Stimulated activated CD8-positive, alpha-beta memory T cell treated with anti-CD3 and anti-CD28 coated beads, Interleukin-7, amount 100 ng/mL, for 24 hours (primary cell): Measurements from ENCODE around the gene ACTA2.
A peak's percentile ranks its signal among the peaks of the same experiment; 100 is the strongest.

Experiments used
- DNase-seq: peaks from one replicate; pipeline ENCODE4 v3.0.0-alpha.2; 2020; ENCODE audit warnings: low read depth

The ACTA2 gene

DNA sequence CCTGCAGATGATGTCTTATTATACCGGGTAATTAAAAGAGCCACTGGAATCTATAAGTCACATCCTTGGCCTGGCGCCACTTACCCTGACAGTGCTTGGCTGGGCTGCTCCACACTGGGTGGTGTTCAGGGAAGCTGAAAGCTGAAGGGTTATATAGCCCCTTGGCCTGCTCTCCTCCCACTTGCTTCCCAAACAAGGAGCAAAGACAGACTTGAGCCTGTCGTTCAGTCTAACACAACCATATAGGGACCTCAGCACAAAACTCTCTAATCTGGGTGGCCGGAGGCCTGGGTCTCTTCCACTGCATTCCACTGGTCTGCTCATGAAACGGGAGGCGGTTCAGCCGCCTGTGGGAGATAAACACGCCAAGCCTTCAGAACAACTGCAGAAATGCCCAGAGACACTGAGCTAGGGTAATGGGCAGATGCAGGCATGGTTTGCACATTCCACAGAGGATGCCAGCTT is at the start of gene ACTA2:
Gene ACTA2, minus strand, starts transcription at position 127 of the 465 bp plus-strand sequence. CDS start 3,843 bp downstream, outside the sequence.
- no peak for DNase-seq

DNA sequence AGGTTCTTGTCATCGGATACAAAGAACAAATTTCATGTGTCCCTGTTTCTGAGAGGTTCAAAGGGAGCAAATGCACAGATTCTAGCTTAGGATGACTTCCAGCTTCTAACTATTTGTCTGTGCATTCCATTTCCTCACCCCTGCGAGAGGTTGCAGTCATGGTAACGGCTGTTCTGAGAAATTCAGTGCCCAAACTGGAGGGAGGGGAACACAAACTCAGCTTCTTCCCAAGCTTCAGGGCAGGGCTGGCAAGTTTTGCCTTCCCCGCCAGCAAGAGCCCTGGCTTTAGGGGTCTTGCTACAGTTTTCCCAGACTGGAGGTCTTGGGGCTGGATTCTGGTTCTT is 49.1 kb upstream of the ACTA2 start:
- no peak for DNase-seq

DNA sequence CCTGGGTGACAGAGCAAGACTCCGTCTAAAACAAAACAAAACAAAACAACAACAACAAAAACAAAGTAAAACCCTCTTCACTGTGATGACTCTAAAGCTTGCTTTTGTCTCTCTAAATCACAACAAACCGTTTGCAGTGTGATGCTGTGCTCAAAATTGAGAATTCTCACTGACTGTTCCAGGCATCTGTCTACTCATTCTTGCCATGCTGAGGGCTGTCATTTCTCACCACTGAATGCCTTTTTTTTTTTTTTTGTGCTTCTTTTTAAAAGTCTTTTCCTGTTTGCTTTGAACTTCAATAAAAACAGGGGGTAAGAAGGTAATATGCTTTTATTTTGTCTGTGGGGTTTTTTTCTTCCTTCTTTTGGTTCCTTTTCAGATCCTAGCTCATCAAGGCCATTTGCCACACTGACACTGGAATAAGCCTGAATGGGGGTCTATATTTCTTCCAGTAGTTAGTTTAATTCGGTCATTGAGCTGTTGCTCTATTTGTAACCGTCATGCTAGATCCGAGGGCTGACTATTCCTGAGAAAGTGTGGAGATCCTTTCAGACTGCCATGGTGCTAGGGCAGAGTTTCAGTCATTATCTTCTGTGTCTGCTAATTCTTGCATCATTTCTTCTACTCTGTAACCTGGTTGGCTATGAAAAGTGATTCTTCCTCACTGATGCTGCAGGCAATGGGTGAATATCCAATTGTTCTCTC is 48.6 kb upstream of the ACTA2 start:
- DNase-seq = no peak

GRCh38 chr10:88999625-89000024 is 47.1 kb upstream of the ACTA2 start:
- DNase-seq = no peak

GRCh38 chr10:88996927-88997326 is 44.4 kb upstream of the ACTA2 start:
- no peak for DNase-seq

- DNase-seq = no peak
These were observed 42.7 kb upstream of the ACTA2 start for GRCh38 chr10:88995156-88995876.

GRCh38 chr10:88994019-88994418 is 41.4 kb upstream of the ACTA2 start:
- no peak for DNase-seq

GRCh38 chr10:88992921-88993524 is 40.5 kb upstream of the ACTA2 start:
- DNase-seq = no peak

GRCh38 chr10:88991899-88992320 is 39.3 kb upstream of the ACTA2 start:
- DNase-seq = no peak

DNA sequence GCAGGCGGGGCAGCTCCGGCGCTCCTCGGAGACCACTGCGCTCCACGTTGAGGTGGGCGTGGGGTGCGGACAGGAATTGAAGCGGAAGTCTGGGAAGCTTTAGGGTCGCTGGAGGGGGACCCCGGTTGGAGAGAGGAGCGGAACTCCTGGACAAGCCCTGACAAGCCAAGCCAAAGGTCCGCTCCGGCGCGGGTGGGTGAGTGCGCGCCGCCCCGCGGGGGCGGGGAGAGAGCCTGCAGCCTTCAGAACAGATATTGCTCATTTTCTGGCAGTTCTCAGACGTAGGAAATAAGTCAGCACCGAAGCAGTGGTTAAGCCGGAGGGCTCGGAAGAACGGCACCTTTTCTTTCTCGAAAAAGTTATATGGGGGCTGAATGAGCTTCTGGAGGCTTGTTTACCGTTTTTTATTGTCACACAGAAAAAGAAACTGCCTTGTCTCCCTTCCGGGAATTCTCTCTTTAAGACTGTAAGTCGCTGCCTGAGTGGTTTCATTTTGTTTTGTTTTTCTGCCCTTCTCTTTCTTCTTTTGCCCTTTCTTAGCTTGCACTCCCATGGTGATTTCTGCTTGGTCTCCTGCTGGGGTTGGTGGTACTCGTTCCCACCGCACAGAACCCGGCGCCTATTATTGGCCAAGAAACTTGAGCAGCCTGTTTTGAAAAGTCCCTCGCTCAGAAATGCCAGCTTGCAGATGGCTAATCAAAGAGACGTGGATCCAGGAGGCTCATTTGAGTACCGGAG is 38.8 kb upstream of the ACTA2 start:
- DNase-seq = no peak

- peak; percentile 40 for DNase-seq
These were observed 38.0 kb upstream of the ACTA2 start, which contains the start of gene FAS for GRCh38 chr10:88990384-88991160. Gene FAS, plus strand, starts transcription at chr10:88990798. Its CDS starts 79 bp downstream, at chr10:88990877.

DNA sequence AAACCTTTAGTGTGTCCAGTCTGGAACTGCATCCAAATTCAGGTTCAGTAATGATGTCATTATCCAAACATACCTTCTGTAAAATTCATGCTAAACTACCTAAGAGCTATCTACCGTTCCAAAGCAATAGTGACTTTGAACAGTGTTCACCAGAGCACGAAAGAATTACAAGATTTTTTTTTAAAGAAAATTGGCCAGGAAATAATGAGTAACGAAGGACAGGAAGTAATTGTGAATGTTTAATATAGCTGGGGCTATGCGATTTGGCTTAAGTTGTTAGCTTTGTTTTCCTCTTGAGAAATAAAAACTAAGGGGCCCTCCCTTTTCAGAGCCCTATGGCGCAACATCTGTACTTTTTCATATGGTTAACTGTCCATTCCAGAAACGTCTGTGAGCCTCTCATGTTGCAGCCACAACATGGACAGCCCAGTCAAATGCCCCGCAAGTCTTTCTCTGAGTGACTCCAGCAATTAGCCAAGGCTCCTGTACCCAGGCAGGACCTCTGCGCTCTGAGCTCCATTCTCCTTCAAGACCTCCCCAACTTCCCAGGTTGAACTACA is 37.3 kb upstream of the ACTA2 start:
- DNase-seq = no peak

GRCh38 chr10:88989423-88989822 is 36.9 kb upstream of the ACTA2 start:
- DNase-seq = no peak

- no peak for DNase-seq
These were observed 35.3 kb upstream of the ACTA2 start for GRCh38 chr10:88987840-88988239.

- no peak for DNase-seq
These were observed 34.7 kb upstream of the ACTA2 start for GRCh38 chr10:88987243-88987725.

DNA sequence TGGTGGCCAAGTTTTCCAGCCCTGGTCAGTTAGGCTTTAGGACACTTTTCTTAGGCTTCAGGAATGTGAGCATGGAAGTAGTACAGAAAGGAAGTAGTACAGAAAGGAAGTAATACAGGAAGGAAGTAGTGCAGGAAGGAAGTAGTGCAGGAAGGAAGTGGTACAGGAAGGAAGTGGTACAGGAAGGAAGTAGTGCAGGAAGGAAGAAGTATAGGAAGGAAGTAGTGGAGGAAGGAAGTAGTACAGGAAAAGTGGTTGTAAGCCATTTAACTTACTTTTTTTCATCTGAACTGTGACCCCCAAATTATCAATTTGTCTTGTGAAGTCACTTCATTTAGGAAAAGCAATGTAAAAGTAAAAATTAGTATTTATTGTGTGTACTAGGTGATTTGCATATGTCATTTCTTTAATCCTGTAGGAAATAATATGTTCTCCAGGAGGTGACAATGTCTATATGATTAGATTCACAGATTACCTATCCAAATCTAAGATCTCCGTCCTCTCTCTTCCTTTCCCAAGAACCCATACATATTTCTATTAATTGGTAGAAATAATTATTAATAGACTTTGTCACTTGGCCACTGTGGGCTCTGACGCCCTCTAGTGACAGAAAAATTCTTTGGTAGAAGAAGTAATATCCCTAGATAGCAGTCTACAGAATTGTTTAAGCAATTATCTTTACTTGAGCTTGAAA is 34.1 kb upstream of the ACTA2 start:
- no peak for DNase-seq

- DNase-seq = no peak
These were observed 32.0 kb upstream of the ACTA2 start for GRCh38 chr10:88984525-88984924.

GRCh38 chr10:88983939-88984338 is 31.4 kb upstream of the ACTA2 start:
- no peak for DNase-seq

GRCh38 chr10:88983206-88983605 is 30.6 kb upstream of the ACTA2 start:
- DNase-seq = no peak

- DNase-seq = no peak
These were observed 29.8 kb upstream of the ACTA2 start for GRCh38 chr10:88982366-88982765.
